GM19372 (cell line): ENCODE results near the gene SLC6A9.

Source experiments
- ATAC-seq: cut with Tn5 transposase; IDR thresholded peaks from one replicate; pipeline ENCODE4 v1.9.1; 2021; ENCODE audit warnings: mild to moderate bottlenecking, low read depth, moderate library complexity; ENCODE audit not compliant: unreplicated experiment

The SLC6A9 gene

GRCh38 chr1:43953361-43953760 is 77.9 kb downstream of the SLC6A9 start:
- no peak for ATAC-seq

- ATAC-seq = no peak
Observed at GRCh38 chr1:43952731-43953346, 78.4 kb downstream of the SLC6A9 start.

- ATAC-seq = no peak
Observed at GRCh38 chr1:43951021-43951985, 80.0 kb downstream of the SLC6A9 start.

- no peak for ATAC-seq
Observed at GRCh38 chr1:43949678-43950077, 81.6 kb downstream of the SLC6A9 start.

GRCh38 chr1:43947874-43948437 is 83.3 kb downstream of the SLC6A9 start:
- no peak for ATAC-seq

GRCh38 chr1:43947061-43947873 is 84.0 kb downstream of the SLC6A9 start:
- no peak for ATAC-seq
